ENCODE results near the gene ZNF462. TPM values are rescaled to one million over a fixed set of nuclear protein-coding genes. Genes with fewer than 3 reads are reported as not detected.

ZNF462 gene
- total RNA-seq, 1 donor from 2014 or later = 0.16 TPM

DNA sequence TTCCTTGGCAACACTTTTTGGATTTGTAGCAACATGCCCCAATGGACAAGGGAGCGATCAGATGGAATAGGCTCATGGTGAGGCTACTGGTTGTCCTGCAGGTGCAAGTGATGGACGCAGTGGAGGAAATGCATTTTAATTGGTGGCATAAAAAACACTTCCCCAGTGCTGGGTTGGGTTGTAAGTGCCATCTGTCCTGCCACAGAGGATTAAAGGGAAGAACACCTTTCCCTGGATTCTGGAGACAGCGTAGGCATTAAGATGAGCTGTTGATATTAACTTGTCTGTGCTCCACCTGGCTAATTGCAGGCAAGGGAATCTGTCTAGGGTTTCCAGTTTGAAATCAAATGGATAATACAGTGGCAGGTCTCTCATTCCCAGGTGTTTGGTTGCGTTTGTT, 173.4 kb downstream of the ZNF462 start:
- H3K36me3 Mint-ChIP-seq (ENCODE audit: low read depth) = no peaks in the 10 kb centered on the region
- intact Hi-C loops (cut with micrococcal nuclease) = no loop called here
- no peak for DNase-seq (ENCODE audit: low spot score)
- H3K4me3 Mint-ChIP-seq = no peak overlapping the region
- H3K4me1 Mint-ChIP-seq (ENCODE audit: low read depth) = no peaks in the 10 kb centered on the region
- no peak overlapping the region for H3K27ac Mint-ChIP-seq
- H3K9me3 Mint-ChIP-seq = peaks cover 3% of the 10 kb centered on the region
- peaks cover 3% of the 10 kb centered on the region for H3K27me3 Mint-ChIP-seq (ENCODE audit: insufficient read depth)

DNA sequence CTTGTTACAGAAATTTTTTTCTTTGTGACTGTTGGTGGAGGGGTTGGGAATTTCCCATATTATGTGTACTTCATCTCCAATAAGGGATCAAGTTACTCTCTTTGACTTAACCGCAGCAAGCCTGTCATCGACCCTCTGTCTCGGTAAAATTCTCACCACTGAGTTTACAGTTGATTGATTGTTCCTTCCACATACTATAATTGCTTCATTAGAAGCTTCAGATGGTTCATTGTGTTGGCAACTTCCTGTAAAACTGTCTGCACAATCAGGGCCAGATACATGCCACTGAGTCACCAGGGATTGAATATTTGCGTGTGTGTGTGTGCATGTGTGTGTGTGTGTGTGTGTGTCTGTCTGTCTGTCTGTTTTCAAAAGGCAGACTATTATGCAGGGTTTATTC, 176.6 kb downstream of the ZNF462 start:
- Mint-ChIP-seq H3K9me3 (no peaks in the 10 kb centered on the region), H3K36me3 (ENCODE audit: low read depth) (no peaks in the 10 kb centered on the region), H3K4me3 (no peak overlapping the region), H3K27me3 (ENCODE audit: insufficient read depth) (peaks cover 3% of the 10 kb centered on the region), H3K4me1 (ENCODE audit: low read depth) (no peaks in the 10 kb centered on the region), H3K27ac (no peak overlapping the region)
- intact Hi-C loops (cut with micrococcal nuclease) = no loop called here
- DNase-seq (ENCODE audit: low spot score) = no peak

DNA sequence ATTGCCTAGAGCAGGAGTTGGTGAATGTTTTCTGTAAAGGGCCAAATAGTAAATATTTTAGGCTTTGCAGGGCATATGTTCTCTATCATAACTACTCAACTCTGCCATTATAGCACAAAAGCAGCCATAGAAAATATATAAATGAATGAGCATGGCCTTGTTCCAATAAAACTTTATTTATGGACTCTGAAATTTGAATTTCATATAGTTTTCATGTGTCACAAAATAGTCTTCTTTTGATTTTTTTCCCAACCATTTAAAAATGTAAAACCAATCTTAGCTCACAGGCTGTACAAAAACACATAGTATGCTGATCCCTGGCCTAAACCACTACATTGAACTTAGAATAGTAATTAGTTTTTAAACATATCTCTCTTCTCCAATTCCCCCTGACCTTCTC, 179.6 kb downstream of the ZNF462 start:
- Mint-ChIP-seq H3K4me3 (no peak overlapping the region), H3K27ac (no peak overlapping the region), H3K9me3 (no peaks in the 10 kb centered on the region), H3K36me3 (ENCODE audit: low read depth) (no peaks in the 10 kb centered on the region), H3K27me3 (ENCODE audit: insufficient read depth) (peaks cover 3% of the 10 kb centered on the region), H3K4me1 (ENCODE audit: low read depth) (no peaks in the 10 kb centered on the region)
- no peak for DNase-seq (ENCODE audit: low spot score)
- intact Hi-C loops (cut with micrococcal nuclease) = no loop called here

DNA sequence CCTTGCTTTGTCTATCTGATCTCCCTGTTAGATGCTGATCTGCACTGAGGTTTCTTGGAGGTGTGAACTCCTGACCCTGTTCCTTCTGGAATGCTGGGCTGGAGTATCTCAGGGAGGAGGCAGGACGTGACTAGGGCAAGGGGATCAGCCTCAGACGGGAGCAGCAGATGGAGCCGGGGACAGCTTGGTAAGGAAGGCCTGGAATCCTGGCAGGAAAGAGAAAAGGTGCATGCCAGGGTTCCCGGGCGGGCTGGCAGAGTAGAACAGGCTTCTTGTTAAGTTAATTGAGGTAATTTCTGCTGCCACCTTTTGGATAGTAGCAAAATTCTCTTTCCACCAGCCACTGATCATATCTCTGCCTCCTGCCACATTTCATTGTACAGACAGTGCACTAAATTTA, 180.9 kb downstream of the ZNF462 start:
- no peaks in the 10 kb centered on the region for H3K4me1 Mint-ChIP-seq (ENCODE audit: low read depth)
- intact Hi-C loops (cut with micrococcal nuclease) = no loop called here
- no peaks in the 10 kb centered on the region for H3K36me3 Mint-ChIP-seq (ENCODE audit: low read depth)
- no peak overlapping the region for H3K27ac Mint-ChIP-seq
- H3K9me3 Mint-ChIP-seq = no peaks in the 10 kb centered on the region
- H3K27me3 Mint-ChIP-seq (ENCODE audit: insufficient read depth) = no peaks in the 10 kb centered on the region
- no peak overlapping the region for H3K4me3 Mint-ChIP-seq
- no peak for DNase-seq (ENCODE audit: low spot score)

GRCh38 chr9:107044872-107045271, 181.9 kb downstream of the ZNF462 start:
- no peaks in the 10 kb centered on the region for H3K4me1 Mint-ChIP-seq (ENCODE audit: low read depth)

DNA sequence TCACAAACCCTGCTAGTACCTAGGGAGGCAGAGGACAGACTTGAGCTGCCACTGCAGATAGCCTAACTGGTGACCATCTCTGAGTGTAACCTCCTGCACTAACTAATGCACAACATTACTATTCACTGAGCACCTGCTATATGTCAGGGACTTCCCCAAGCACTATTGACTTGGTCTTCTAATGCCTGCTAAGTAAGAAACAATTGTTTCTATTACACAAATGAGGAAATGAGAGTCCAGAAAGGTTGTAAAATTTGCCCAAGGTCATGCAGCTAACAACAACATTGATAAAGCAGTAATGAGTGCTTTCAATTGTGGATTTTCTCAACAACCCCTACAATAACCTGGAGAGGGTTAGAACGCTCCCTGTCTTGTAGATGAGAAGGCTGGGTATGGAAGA, 183.7 kb downstream of the ZNF462 start:
- Mint-ChIP-seq H3K4me3 (no peak overlapping the region), H3K27me3 (ENCODE audit: insufficient read depth) (peaks cover 4% of the 10 kb centered on the region), H3K9me3 (no peaks in the 10 kb centered on the region), H3K4me1 (ENCODE audit: low read depth) (no peaks in the 10 kb centered on the region), H3K36me3 (ENCODE audit: low read depth) (no peaks in the 10 kb centered on the region), H3K27ac (no peak overlapping the region)
- no peak for DNase-seq (ENCODE audit: low spot score)
- intact Hi-C loops (cut with micrococcal nuclease) = no loop called here

More at GRCh38 chr9:107044872-107045271, 181.9 kb downstream of the ZNF462 start:
- no peaks in the 10 kb centered on the region for H3K36me3 Mint-ChIP-seq (ENCODE audit: low read depth)
- no peaks in the 10 kb centered on the region for H3K9me3 Mint-ChIP-seq
- no peak for DNase-seq (ENCODE audit: low spot score)
- H3K27ac Mint-ChIP-seq = no peak overlapping the region
- H3K4me3 Mint-ChIP-seq = no peak overlapping the region
- H3K27me3 Mint-ChIP-seq (ENCODE audit: insufficient read depth) = no peaks in the 10 kb centered on the region
- intact Hi-C loops (cut with micrococcal nuclease) = no loop called here

- no peak for DNase-seq (ENCODE audit: low spot score)
- peaks cover 4% of the 10 kb centered on the region for H3K27me3 Mint-ChIP-seq (ENCODE audit: insufficient read depth)
- no peaks in the 10 kb centered on the region for H3K4me1 Mint-ChIP-seq (ENCODE audit: low read depth)
- H3K9me3 Mint-ChIP-seq = no peaks in the 10 kb centered on the region
- no peak overlapping the region for H3K4me3 Mint-ChIP-seq
- intact Hi-C loops (cut with micrococcal nuclease) = no loop called here
- no peak overlapping the region for H3K27ac Mint-ChIP-seq
- H3K36me3 Mint-ChIP-seq (ENCODE audit: low read depth) = no peaks in the 10 kb centered on the region
These were observed 186.3 kb downstream of the ZNF462 start for GRCh38 chr9:107049046-107049802.

- no peak for DNase-seq (ENCODE audit: low spot score)
- Mint-ChIP-seq H3K27ac (no peak overlapping the region), H3K4me1 (ENCODE audit: low read depth) (no peaks in the 10 kb centered on the region), H3K36me3 (ENCODE audit: low read depth) (no peaks in the 10 kb centered on the region), H3K4me3 (no peak overlapping the region), H3K9me3 (no peaks in the 10 kb centered on the region), H3K27me3 (ENCODE audit: insufficient read depth) (peaks cover 4% of the 10 kb centered on the region)
- intact Hi-C loops (cut with micrococcal nuclease) = no loop called here
These were observed 186.8 kb downstream of the ZNF462 start for GRCh38 chr9:107049803-107050184.

GRCh38 chr9:107051392-107051791, 188.4 kb downstream of the ZNF462 start:
- no peak for DNase-seq (ENCODE audit: low spot score)
- Mint-ChIP-seq H3K9me3 (no peaks in the 10 kb centered on the region), H3K36me3 (ENCODE audit: low read depth) (no peaks in the 10 kb centered on the region), H3K27ac (no peak overlapping the region), H3K27me3 (ENCODE audit: insufficient read depth) (peaks cover 4% of the 10 kb centered on the region), H3K4me1 (ENCODE audit: low read depth) (no peaks in the 10 kb centered on the region), H3K4me3 (no peak overlapping the region)
- intact Hi-C loops (cut with micrococcal nuclease) = no loop called here

DNA sequence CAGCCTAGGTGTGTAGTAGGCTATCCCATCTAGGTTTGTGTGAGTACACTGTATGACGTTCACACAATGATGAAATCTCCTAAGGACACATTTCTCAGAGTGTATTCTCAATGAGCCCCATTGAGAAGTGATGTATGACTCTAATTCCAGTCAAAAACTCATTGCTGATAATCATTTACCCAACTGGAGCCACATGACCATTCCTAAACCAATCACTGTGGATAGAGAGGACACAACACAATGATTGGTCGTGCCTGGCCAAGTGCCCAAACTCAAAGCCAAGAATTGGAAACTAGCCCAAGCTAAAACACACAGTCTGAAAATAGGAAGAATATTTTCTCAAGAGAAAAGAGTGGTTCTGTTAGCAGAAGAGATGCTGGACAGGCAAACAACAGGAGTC, 191.2 kb downstream of the ZNF462 start:
- intact Hi-C loops (cut with micrococcal nuclease) = no loop called here
- Mint-ChIP-seq H3K27ac (no peak overlapping the region), H3K4me3 (no peak overlapping the region), H3K4me1 (ENCODE audit: low read depth) (no peaks in the 10 kb centered on the region), H3K36me3 (ENCODE audit: low read depth) (no peaks in the 10 kb centered on the region), H3K9me3 (no peaks in the 10 kb centered on the region), H3K27me3 (ENCODE audit: insufficient read depth) (peaks cover 5% of the 10 kb centered on the region)
- DNase-seq (ENCODE audit: low spot score) = no peak

- Mint-ChIP-seq H3K27ac (no peak overlapping the region), H3K4me3 (no peak overlapping the region), H3K36me3 (ENCODE audit: low read depth) (no peaks in the 10 kb centered on the region), H3K4me1 (ENCODE audit: low read depth) (no peaks in the 10 kb centered on the region), H3K27me3 (ENCODE audit: insufficient read depth) (peaks cover 1% of the 10 kb centered on the region), H3K9me3 (no peaks in the 10 kb centered on the region)
- intact Hi-C loops (cut with micrococcal nuclease) = no loop called here
- DNase-seq (ENCODE audit: low spot score) = no peak
These were observed 196.3 kb downstream of the ZNF462 start for GRCh38 chr9:107059220-107059619.

DNA sequence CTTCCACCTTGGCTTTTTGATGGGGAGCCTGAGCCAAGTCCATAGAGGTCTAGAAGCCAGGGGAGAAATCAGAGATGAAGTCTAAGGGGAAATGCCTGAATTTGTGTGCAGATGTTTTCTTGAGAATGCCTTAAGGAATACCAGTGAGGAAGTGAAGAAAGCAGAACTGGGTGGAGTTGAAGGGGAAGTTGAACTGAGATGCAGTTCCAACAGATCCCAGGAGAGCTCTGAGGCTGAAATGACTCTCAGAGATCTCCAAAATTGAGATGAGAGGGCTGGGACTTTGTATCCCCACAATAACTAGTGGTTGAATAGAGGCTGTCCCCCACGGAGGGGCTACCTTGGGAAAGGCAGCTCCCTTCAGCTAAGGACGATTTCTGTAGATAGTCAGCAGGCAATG, 197.1 kb downstream of the ZNF462 start:
- intact Hi-C loops (cut with micrococcal nuclease) = no loop called here
- Mint-ChIP-seq H3K4me1 (ENCODE audit: low read depth) (no peaks in the 10 kb centered on the region), H3K4me3 (no peak overlapping the region), H3K36me3 (ENCODE audit: low read depth) (no peaks in the 10 kb centered on the region), H3K9me3 (no peaks in the 10 kb centered on the region), H3K27me3 (ENCODE audit: insufficient read depth) (peaks cover 1% of the 10 kb centered on the region), H3K27ac (no peak overlapping the region)
- DNase-seq (ENCODE audit: low spot score) = no peak

Measured in activated T-helper 1 cell treated with anti-CD3 and anti-CD28 coated beads, Interleukin-12 subunit alpha, Interleukin-12 subunit beta, Interleukin-2, Interleukin-4 antibody, amounts not matched to agents 30 ng/mL and 10 ng/mL and 1 ng/mL, durations not matched to agents 14 hours and 24 hours and 36 hours (primary cell).